Transverse colon (tissue), 3 donors: ENCODE results near the gene ACAP3.

ENCODE experiments used
- POLR2A ChIP-seq: fragments of 450-650 bp; IDR thresholded peaks from one replicate; pipeline ENCODE4 v1.6.1; 2016; ENCODE audit warnings: antibody characterized with exemption, mild to moderate bottlenecking, moderate library complexity
- TF ChIP-seq, protein P1 (sequence below), 5 experiments: fragments of 200-600 bp in 3 of 5; fragments of 450-650 bp in 2 of 5; sonication (generic) in 3 of 5; IDR thresholded peaks; 1 replicate in 2 of 5; 2 replicates in 3 of 5; pipeline ENCODE4 v1.5.1; 2016 to 2017; ENCODE audit warnings: antibody characterized with exemption in 5 of 5, inconsistent platforms in 3 of 5, mild to moderate bottlenecking in 2 of 5, moderate library complexity in 1 of 5

DNA sequence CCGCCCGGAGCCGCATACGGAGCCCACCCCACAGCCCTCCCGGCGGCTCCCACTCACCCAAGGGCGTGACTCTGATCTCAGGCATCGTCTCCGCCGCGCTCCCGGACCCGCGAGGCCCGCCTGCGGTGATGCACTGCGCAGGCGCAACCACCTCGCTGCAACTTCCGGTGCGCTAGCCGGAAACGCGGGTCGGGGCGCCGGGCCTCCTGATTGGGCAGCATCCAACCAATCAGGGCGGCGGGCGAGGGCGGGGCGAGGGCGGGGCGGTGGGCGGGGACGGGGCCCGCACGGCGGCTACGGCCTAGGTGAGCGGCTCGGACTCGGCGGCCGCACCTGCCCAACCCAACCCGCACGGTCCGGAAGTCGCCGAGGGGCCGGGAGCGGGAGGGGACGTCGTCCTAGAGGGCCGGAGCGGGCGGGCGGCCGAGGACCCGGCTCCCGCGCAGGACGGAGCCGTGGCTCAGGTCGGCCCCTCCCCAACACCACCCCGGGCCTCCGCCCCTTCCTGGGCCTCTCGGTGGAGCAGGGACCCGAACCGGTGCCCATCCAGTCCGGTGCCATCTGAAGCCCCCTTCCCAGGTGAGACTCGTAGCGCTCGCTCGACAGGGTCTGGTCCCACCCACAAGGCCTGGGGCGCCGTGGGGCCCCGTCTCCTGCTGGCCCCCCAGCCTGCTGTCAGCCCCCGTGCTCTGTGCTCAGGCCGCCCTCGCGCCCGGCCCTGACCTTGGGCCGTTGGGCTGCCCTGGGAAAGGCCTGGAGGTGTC lies 17.0 kb upstream of the ACAP3 start, which contains the start of the genes CPTP and INTS11:
- TF ChIP-seq, protein P1, sequence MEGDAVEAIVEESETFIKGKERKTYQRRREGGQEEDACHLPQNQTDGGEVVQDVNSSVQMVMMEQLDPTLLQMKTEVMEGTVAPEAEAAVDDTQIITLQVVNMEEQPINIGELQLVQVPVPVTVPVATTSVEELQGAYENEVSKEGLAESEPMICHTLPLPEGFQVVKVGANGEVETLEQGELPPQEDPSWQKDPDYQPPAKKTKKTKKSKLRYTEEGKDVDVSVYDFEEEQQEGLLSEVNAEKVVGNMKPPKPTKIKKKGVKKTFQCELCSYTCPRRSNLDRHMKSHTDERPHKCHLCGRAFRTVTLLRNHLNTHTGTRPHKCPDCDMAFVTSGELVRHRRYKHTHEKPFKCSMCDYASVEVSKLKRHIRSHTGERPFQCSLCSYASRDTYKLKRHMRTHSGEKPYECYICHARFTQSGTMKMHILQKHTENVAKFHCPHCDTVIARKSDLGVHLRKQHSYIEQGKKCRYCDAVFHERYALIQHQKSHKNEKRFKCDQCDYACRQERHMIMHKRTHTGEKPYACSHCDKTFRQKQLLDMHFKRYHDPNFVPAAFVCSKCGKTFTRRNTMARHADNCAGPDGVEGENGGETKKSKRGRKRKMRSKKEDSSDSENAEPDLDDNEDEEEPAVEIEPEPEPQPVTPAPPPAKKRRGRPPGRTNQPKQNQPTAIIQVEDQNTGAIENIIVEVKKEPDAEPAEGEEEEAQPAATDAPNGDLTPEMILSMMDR (IDR thresholded peaks at IDR 0.05): no peak
- TF ChIP-seq POLR2A: peak; percentile 87
